Naive thymus-derived CD8-positive, alpha-beta T cell (primary cell): Measurements from ENCODE around the gene DUSP6. TPM values are rescaled to one million over a fixed set of nuclear protein-coding genes. Genes with fewer than 3 reads are reported as not detected.

Experiments
- polyA plus RNA-seq, 3 donors: library from polyadenylated mRNA; unstranded; fragments of 300-500 nt; fragmentation: Illumina TruSeq; gene quantifications; one replicate each; pipeline ENCODE4 v1.2.3, GENCODE V29; 2021
- total RNA-seq, 8 experiments: library from RNA in 2 of 8; stranded (reverse) in 2 of 8; gene quantifications; one replicate each; pipeline ENCODE4 v1.2.3 and lab custom pipeline; 2021 to 2026

The DUSP6 gene
- total and polyA plus RNA-seq, 5 experiments from 2014 or later: 0.57 to 2.1 (median 1.1) TPM

Other genes starting within 250 kb of the DUSP6 start
- gene GALNT4, start 172.3 kb upstream of the DUSP6 start, total RNA-seq: 1 to 10 TPM; 7.3 to 7.7 TPM
- gene GALNT4, start 172.3 kb upstream of the DUSP6 start, polyA plus RNA-seq: 1 to 10 TPM; 2.0 to 2.6 (median 2.4) TPM
- gene POC1B, start 173.5 kb upstream of the DUSP6 start, total RNA-seq: 10 to 100 TPM; 23.2 to 29.3 TPM
- gene POC1B, start 173.5 kb upstream of the DUSP6 start, polyA plus RNA-seq: 10 to 100 TPM; 22.1 to 33.0 (median 29.0) TPM